IMR-90 (cell line): Measurements from ENCODE around the gene CNNM3. TPM values are rescaled to one million over a fixed set of nuclear protein-coding genes. Genes with fewer than 3 reads are reported as not detected.

Experiments
- ATAC-seq: fragments of 200-7000 bp; cut with Tn5 transposase; 2 replicates; pipeline ENCODE4 v1.9.1; 2020; ENCODE audit warnings: low read depth, mild to moderate bottlenecking, moderate library complexity
- BruUV-seq: library from RNA; stranded (reverse); fragments of 400-500 nt; replicated peaks from 2 replicates; lab custom pipeline; 2021; lab: Mats Ljungman, UMichigan
- CTCF ChIA-PET: fragments of 300-600 bp; formaldehyde crosslinking; extraction: SDS; loops from one replicate; lab custom pipeline; 2021; ENCODE audit warnings: antibody characterized with exemption; lab: Yijun Ruan, JAX
- POLR2A ChIA-PET: fragments of 300-600 bp; sonication (Branson Sonifier 250); formaldehyde crosslinking; loops from one replicate; lab custom pipeline; 2022; ENCODE audit warnings: antibody characterized with exemption; ENCODE audit not compliant: unreplicated experiment; lab: Charles Lee
- DNase-seq: peaks from one replicate; pipeline ENCODE4 v3.0.0; 2013
- H2AFZ ChIP-seq: replicated peaks from 2 replicates; pipeline ENCODE3; 2013; ENCODE audit warnings: low read length, mild to moderate bottlenecking; ENCODE audit not compliant: poor library complexity
- H2AK5ac ChIP-seq: 2 replicates; pipeline ENCODE4 v1.6.1; 2013; ENCODE audit warnings: low read depth, low read length, inconsistent platforms
- H2AK9ac ChIP-seq: replicated peaks from 2 replicates; pipeline ENCODE3; 2013; ENCODE audit warnings: mild to moderate bottlenecking, low read depth, low read length, moderate library complexity; ENCODE audit not compliant: poor library complexity
- H2BK120ac ChIP-seq: 2 replicates; pipeline ENCODE4 v1.6.1; 2013; ENCODE audit warnings: low read depth, low read length, inconsistent platforms
- H2BK15ac ChIP-seq: 3 replicates; pipeline ENCODE4 v1.6.1; 2013; ENCODE audit warnings: low read depth, low read length, inconsistent platforms
- H2BK20ac ChIP-seq: 2 replicates; pipeline ENCODE4 v1.6.1; 2013; ENCODE audit warnings: low read depth, mild to moderate bottlenecking, inconsistent platforms, low read length, moderate library complexity
- H2BK5ac ChIP-seq: 2 replicates; pipeline ENCODE4 v1.6.1; 2013; ENCODE audit warnings: mild to moderate bottlenecking, low read depth, low read length, inconsistent platforms; ENCODE audit not compliant: poor library complexity, severe bottlenecking
- H3K14ac ChIP-seq: replicated peaks from 2 replicates; pipeline ENCODE4 v1.6.1; 2013; ENCODE audit warnings: low read depth, low read length, inconsistent platforms
- H3K18ac ChIP-seq: 2 replicates; pipeline ENCODE4 v1.6.1; 2013; ENCODE audit warnings: low read depth, low read length, control low read depth
- H3K23ac ChIP-seq: 2 replicates; pipeline ENCODE4 v1.6.1; 2013; ENCODE audit warnings: low read depth, low read length, inconsistent platforms
- H3K27ac ChIP-seq: 2 replicates; pipeline ENCODE4 v1.5.1; 2013; ENCODE audit warnings: mild to moderate bottlenecking, control low read depth, low read length; ENCODE audit not compliant: insufficient read depth
- H3K27me3 ChIP-seq: 2 replicates; pipeline ENCODE4 v1.6.1; 2013; ENCODE audit warnings: low read length; ENCODE audit not compliant: control insufficient read depth, insufficient read depth
- H3K36me3 ChIP-seq: 2 replicates; pipeline ENCODE4 v1.6.1; 2013; ENCODE audit warnings: low read length, mixed read lengths; ENCODE audit not compliant: control insufficient read depth, insufficient read depth
- H3K4ac ChIP-seq: 2 replicates; pipeline ENCODE4 v1.6.1; 2013; ENCODE audit warnings: low read depth, low read length, inconsistent platforms
- H3K4me1 ChIP-seq: 2 replicates; pipeline ENCODE4 v1.6.1; 2013; ENCODE audit warnings: low read length, mixed read lengths; ENCODE audit not compliant: control insufficient read depth, insufficient read depth
- H3K4me2 ChIP-seq: 2 replicates; pipeline ENCODE4 v1.6.1; 2013; ENCODE audit warnings: low read depth, mild to moderate bottlenecking, control low read depth, low read length, moderate library complexity
- H3K4me3 ChIP-seq: 2 replicates; pipeline ENCODE4 v1.5.1; 2013; ENCODE audit warnings: low read depth, mild to moderate bottlenecking, control low read depth, low read length, moderate library complexity; ENCODE audit not compliant: insufficient read depth
- H3K56ac ChIP-seq: 2 replicates; pipeline ENCODE4 v1.6.1; 2013; ENCODE audit warnings: low read length, inconsistent platforms; ENCODE audit not compliant: insufficient read depth; ENCODE audit errors: extremely low read depth
- H3K79me1 ChIP-seq, 2 experiments: 2 replicates each; pipeline ENCODE4 v1.6.1; 2013; ENCODE audit warnings: low read length in 2 of 2, inconsistent platforms in 1 of 2, low read depth in 1 of 2
- H3K9ac ChIP-seq: 2 replicates; pipeline ENCODE4 v1.6.1; 2013; ENCODE audit warnings: low read depth, low read length, control low read depth
- H3K9me1 ChIP-seq: 2 replicates; pipeline ENCODE4 v1.6.1; 2013; ENCODE audit warnings: low read length, inconsistent platforms; ENCODE audit not compliant: insufficient read depth
- H3K9me3 ChIP-seq: 2 replicates; pipeline ENCODE4 v1.6.1; 2013; ENCODE audit warnings: low read length; ENCODE audit not compliant: control insufficient read depth, insufficient read depth
- H4K20me1 ChIP-seq: 2 replicates; pipeline ENCODE4 v1.6.1; 2013; ENCODE audit warnings: low read length, inconsistent platforms; ENCODE audit not compliant: insufficient read depth
- H4K5ac ChIP-seq: 2 replicates; pipeline ENCODE4 v1.6.1; 2013; ENCODE audit warnings: mild to moderate bottlenecking, low read depth, low read length, control low read depth
- H4K8ac ChIP-seq, 2 experiments: 2 replicates each; pipeline ENCODE4 v1.6.1; 2013; ENCODE audit warnings: low read depth in 2 of 2, low read length in 2 of 2, control low read depth in 1 of 2, inconsistent platforms in 1 of 2
- H4K91ac ChIP-seq: 2 replicates; pipeline ENCODE4 v1.6.1; 2013; ENCODE audit warnings: low read depth, low read length, inconsistent platforms; ENCODE audit not compliant: insufficient read depth
- BHLHE40 ChIP-seq: fragments of 150-350 bp; IDR thresholded peaks from 2 replicates; pipeline ENCODE4 v1.6.1; 2016; ENCODE audit warnings: mild to moderate bottlenecking, low read depth, low read length
- CEBPB ChIP-seq: IDR thresholded peaks from 2 replicates; pipeline ENCODE4 v1.6.1; 2012; ENCODE audit warnings: low read depth, low read length, improper control_type of control experiment
- CHD1 ChIP-seq: IDR thresholded peaks from 2 replicates; pipeline ENCODE4 v1.6.1; 2012; ENCODE audit warnings: low read depth, low read length, improper control_type of control experiment
- CTCF ChIP-seq: conservative IDR thresholded peaks from 2 replicates; pipeline ENCODE4 v1.5.1; 2012; ENCODE audit warnings: mild to moderate bottlenecking, low read depth, low read length, improper control_type of control experiment
- ELK1 ChIP-seq: fragments of 150-350 bp; IDR thresholded peaks from 2 replicates; pipeline ENCODE4 v1.6.1; 2016; ENCODE audit warnings: low read depth, mild to moderate bottlenecking, low read length, moderate library complexity, borderline replicate concordance
- FOS ChIP-seq: fragments of 150-350 bp; IDR thresholded peaks from 2 replicates; pipeline ENCODE4 v1.6.1; 2016; ENCODE audit warnings: low read depth, low read length
- MAFK ChIP-seq: IDR thresholded peaks from 2 replicates; pipeline ENCODE4 v1.6.1; 2012; ENCODE audit warnings: low read depth, low read length, improper control_type of control experiment
- MAZ ChIP-seq: IDR thresholded peaks from 2 replicates; pipeline ENCODE4 v1.6.1; 2012; ENCODE audit warnings: low read depth, mild to moderate bottlenecking, low read length, improper control_type of control experiment, moderate library complexity, borderline replicate concordance
- MXI1 ChIP-seq: IDR thresholded peaks from 2 replicates; pipeline ENCODE4 v1.6.1; 2012; ENCODE audit warnings: low read depth, mild to moderate bottlenecking, low read length, moderate library complexity, borderline replicate concordance
- NFE2L2 ChIP-seq: fragments of 150-350 bp; IDR thresholded peaks from 2 replicates; pipeline ENCODE4 v1.6.1; 2016; ENCODE audit warnings: low read depth, mild to moderate bottlenecking, low read length
- POLR2A ChIP-seq: IDR thresholded peaks from 2 replicates; pipeline ENCODE4 v1.6.1; 2012; ENCODE audit warnings: mild to moderate bottlenecking, low read depth, low read length
- RAD21 ChIP-seq: IDR thresholded peaks from 2 replicates; pipeline ENCODE4 v1.6.1; 2012; ENCODE audit warnings: low read length, improper control_type of control experiment
- RCOR1 ChIP-seq: IDR thresholded peaks from 2 replicates; pipeline ENCODE4 v1.6.1; 2012; ENCODE audit warnings: mild to moderate bottlenecking, low read length, improper control_type of control experiment; ENCODE audit not compliant: insufficient replicate concordance
- RFX5 ChIP-seq: IDR thresholded peaks from 2 replicates; pipeline ENCODE4 v1.8.0; 2012; ENCODE audit warnings: low read depth, mild to moderate bottlenecking, low read length, moderate library complexity
- SMC3 ChIP-seq: fragments of 150-350 bp; IDR thresholded peaks from 2 replicates; pipeline ENCODE4 v1.6.1; 2016; ENCODE audit warnings: low read depth, mild to moderate bottlenecking, antibody characterized with exemption, low read length, moderate library complexity
- USF2 ChIP-seq: fragments of 150-350 bp; IDR thresholded peaks from 2 replicates; pipeline ENCODE4 v1.6.1; 2017; ENCODE audit warnings: mild to moderate bottlenecking, antibody characterized with exemption, low read length, low read depth
- WGBS, 2 experiments: methylation state at CpG; one replicate each; pipeline versions ENCODE4 v1.1.5 to v1.1.7; 2013; ENCODE audit warnings: missing lambda C conversion rate in 2 of 2; ENCODE audit not compliant: insufficient read length in 1 of 2; ENCODE audit errors: extremely low coverage in 2 of 2; 5-methylcytosine and 5-hydroxymethylcytosine counted together
- dilution Hi-C: fragments of 300-500 bp; cut with HindIII; formaldehyde crosslinking; loops from one replicate; pipeline ENCODE4 v1.14.3; 2018; ENCODE audit warnings: low sequenced_read_pairs; ENCODE audit not compliant: unreplicated experiment
- in situ Hi-C: fragments of 300-500 bp; cut with MboI; formaldehyde crosslinking; loops from 3 replicates; pipeline ENCODE4 v1.14.3; 2019; ENCODE audit warnings: low sequenced_read_pairs, inconsistent platforms, mixed read lengths
- intact Hi-C: fragments of 100-400 bp; cut with micrococcal nuclease; formaldehyde crosslinking; loops from 2 replicates; pipeline ENCODE4 v1.10.0; 2022
- polyA plus RNA-seq, 3 experiments: library from polyadenylated mRNA; depleted of rRNA; stranded (reverse); fragments of >200 nt; gene quantifications; 2 replicates each; pipeline ENCODE4 v1.2.3, GENCODE V29; 2012; ENCODE audit warnings: low replicate concordance in 1 of 3
- total RNA-seq: library from RNA; depleted of rRNA; stranded (reverse); fragments of >200 nt; gene quantifications from 2 replicates; pipeline ENCODE4 v1.2.3, GENCODE V29; 2012

The CNNM3 gene
- total and polyA plus RNA-seq, 2 of the 4 experiments (the other 2 are of a cell fraction), result 2.3 to 6.1 TPM

GRCh38 chr2:96880891-96881273 lies 64.8 kb downstream of the CNNM3 start:
- no peaks in the 10 kb centered on the region for H3K9me1 ChIP-seq
- no peaks in the 10 kb centered on the region for H3K36me3 ChIP-seq
- H3K9me3 ChIP-seq, result no peaks in the 10 kb centered on the region
- no peak overlapping the region for H3K4me3 ChIP-seq
- H3K27me3 ChIP-seq, result peaks cover 17% of the 10 kb centered on the region; the same call in 1 of the 2 replicates
- H3K4ac ChIP-seq, result no peak overlapping the region
- peaks cover 7% of the 10 kb centered on the region for H3K4me1 ChIP-seq
- H2AFZ ChIP-seq, result no peak overlapping the region
- H3K27ac ChIP-seq, result no peak overlapping the region
- DNase-seq (no peak), ATAC-seq (no peak)
- no peak overlapping the region for H2AK5ac ChIP-seq
- no peak overlapping the region for H3K4me2 ChIP-seq
- H2BK120ac ChIP-seq, result no peak overlapping the region
- 94% methylated on average over 3 of the region's 6 CpGs; no CpG with 5 or more reads in 1 of the 2 experiments for whole genome bisulfite sequencing, 2 experiments
- H3K9ac ChIP-seq, result no peak overlapping the region
- H3K14ac ChIP-seq, result no peak overlapping the region
- dilution Hi-C loops, result no loop called here
- no peaks in the 10 kb centered on the region for H3K79me1 ChIP-seq
- H4K8ac ChIP-seq, result no peak overlapping the region
- POLR2A ChIA-PET, result interaction anchor here (0.6 kb wide), 1 partner anchor 1770 kb away, joined by 9 read pairs; no protein-coding TSS in a partner anchor
- H3K18ac ChIP-seq, result no peak overlapping the region
- no peak overlapping the region for H4K5ac ChIP-seq
- no peak overlapping the region for H2AK9ac ChIP-seq
- in situ Hi-C loops, result no loop called here
- no peak overlapping the region for H3K56ac ChIP-seq
- BruUV-seq, result no TSS peak
- TF ChIP-seq MAZ, result no peak
- no peak for TF ChIP-seq SMC3
- TF ChIP-seq RCOR1, result no peak
- TF ChIP-seq ELK1, result no peak
- TF ChIP-seq RAD21, result no peak
- no peak for TF ChIP-seq CTCF
- TF ChIP-seq CEBPB, result no peak
- TF ChIP-seq RFX5, result no peak
- no peak for TF ChIP-seq NFE2L2
- no peak for TF ChIP-seq POLR2A
- TF ChIP-seq CHD1, result no peak
- TF ChIP-seq FOS, result no peak
- TF ChIP-seq USF2, result no peak
- TF ChIP-seq MAFK, result no peak
- no peak for TF ChIP-seq MXI1
- no peak for TF ChIP-seq BHLHE40
- H2BK15ac ChIP-seq, result no peak overlapping the region
- H3K23ac ChIP-seq, result no peak overlapping the region
- CTCF ChIA-PET, result no interaction called here
- H4K91ac ChIP-seq, result no peak overlapping the region
- no peak overlapping the region for H2BK5ac ChIP-seq
- intact Hi-C loops, result no loop called here
- H4K20me1 ChIP-seq, result no peaks in the 10 kb centered on the region
- H2BK20ac ChIP-seq, result no peak overlapping the region
